Hematopoietic multipotent progenitor cell treated with erythropoietin and hydrocortisone succinate and interleukin-3 and kit ligand, for 6 days (in vitro differentiated cells): Measurements from ENCODE around the gene HSD17B2.

Experiments used
- DNase-seq: peaks from one replicate; pipeline ENCODE4 v3.0.0-alpha.2; 2015

HSD17B2 gene

DNA sequence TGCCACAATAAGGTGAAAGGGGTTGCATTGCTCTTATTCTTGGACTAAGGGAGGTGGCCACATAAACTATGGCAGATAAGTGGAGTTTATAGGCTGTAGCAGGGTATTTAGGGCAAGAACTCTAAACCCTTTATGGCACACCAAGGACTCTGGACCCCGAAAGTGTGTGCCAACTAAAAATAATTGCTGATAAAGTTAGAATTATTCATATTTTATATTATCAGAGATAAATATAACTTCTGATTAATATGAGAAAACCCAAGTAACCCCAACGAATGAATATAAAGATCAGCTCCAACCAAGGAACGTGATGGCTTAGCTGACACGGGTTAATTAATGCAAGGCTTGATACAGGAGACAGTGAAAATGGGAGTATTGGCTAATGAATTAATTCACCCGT is 15.0 kb upstream of the HSD17B2 start:
- no peak for DNase-seq

DNA sequence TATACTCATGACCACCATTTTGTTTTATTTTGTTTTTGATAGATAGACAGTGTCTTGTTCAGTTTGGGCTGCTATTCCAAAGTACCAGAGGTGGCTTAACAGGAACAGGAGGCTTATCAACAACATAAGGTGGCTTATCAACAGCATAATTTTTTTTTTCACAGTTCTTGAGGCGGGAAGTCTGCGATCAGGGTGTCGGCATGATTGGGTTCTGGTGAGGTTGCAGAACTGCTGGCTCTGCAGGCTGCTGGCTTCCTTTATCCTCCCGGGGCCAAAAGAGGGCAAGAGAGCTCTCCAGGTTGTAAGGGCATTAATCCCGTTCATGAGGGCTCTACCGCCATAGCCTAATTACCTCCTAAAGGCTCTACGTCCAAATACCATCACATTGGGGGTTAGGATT is 11.8 kb upstream of the HSD17B2 start:
- DNase-seq = no peak

DNA sequence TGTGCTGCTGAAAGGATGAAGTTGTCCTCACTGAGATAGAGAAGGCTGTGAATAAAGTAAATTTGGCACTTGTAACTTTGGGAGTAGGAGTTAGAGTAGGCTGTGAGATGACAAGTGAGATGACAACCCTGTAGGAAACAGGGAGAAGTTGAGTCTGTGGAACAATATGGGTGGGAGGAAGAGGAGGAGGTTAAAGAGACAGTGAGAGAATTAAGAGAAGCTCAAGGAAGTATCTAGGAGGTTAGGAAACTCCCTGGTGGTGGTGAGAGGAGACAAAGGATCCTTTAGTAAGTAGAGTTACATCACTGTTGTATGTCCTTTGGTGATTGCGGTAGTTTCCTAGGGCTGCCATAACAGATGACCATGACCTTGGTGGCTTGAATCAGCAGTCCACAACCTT is 10.7 kb upstream of the HSD17B2 start:
- no peak for DNase-seq

DNA sequence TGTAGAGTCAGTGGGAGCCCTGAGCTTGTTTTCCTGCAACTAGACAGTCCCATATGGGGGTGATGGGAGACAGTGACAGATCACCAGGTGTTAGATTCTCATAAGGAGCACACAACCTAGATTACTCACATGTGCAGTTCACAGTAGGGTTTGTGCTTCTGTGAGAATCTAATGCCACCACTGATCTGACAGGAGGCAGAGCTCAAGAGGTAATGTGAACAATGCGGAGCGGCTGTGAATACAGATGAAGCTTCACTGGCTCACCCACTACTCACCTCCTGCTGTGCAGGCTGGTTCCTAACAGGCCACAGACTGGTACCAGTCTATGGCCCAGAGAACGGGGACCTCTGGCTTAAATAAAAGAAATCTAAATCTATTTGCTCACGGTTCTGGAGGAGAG is 10.2 kb upstream of the HSD17B2 start:
- DNase-seq = no peak

DNA sequence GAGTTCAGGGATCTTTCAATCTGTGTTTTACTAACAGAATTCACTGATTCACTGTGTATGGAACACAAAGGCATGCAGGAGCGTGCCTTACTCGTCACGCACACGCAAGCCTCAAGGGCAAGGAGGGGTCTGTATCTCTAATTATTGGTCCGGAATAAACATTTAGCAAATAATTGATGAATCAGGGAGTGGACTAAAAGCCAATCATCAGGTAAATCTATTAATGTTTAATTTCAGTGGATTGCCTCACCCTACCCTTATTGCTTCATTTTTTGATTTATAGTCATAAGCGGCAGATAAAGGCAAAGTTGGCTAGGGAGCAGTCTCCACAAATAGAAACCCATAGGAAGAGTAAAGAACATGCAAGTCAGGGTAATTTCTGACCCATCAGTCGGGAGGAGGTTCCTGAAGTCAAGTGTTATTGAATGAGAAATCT is 7.4 kb upstream of the HSD17B2 start:
- DNase-seq = no peak

DNA sequence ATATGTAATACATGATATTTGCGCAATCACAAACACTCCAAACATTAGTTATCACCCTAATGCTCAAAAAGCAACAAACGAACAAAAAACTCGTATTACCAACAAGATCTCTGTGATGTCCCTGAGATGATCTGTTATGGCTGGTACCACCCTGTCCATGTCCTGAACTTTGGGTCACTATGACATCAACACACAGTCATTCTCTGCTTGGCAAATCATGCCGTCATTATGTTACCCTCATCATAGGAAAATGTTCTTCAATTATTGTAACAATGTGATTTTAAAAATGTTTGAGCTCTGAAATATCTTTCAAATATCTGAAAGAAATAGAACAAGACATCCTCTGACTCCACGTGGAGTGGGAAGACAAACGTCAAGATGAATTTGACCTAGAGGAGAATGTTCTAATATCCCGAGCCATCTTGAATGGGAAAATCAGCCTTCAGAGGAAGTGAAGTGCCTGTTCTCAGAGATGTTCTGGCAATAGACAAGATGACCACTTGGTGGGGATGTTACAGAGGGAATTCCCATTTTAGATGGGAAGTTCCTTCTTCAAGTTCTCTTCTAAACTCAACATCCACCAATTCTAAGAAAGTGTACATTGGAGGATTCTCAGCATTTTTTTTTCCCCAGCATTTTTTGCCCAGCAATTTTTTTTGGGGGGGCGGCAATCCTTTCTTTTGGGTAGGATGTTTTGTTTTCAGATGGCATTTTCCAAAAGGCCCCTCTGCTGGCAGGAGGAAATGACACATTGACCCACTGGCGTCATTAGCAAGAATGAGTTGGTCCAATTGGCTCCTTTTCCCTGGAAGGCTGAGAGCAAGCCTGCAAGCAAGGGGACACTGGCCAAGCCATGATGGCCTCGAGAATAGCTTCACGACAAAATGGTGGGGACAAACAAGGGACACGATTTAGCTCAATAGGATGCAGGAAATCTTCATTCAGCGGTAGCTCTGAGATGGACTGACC is 3.7 kb upstream of the HSD17B2 start:
- peak; percentile 53 for DNase-seq

DNA sequence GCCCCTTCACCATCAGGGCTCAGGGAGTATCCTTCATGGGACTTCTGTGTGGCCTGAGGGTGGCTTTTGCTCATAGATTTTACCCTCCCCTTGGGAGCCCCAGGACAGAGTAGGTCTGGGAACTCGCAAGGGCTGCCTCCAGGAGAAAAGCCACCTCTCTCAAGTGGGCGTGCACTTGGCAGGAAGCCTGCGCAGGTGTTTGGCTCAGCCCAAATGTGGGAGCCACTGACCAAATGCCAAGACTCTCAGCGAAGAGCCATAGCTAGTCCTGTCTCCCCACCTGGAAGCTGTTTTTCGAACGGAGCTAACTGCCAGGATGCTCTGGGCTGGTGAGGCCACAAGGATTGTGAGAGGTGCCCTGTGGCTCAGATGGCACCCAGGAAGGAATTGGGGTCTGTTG is 2.0 kb upstream of the HSD17B2 start:
- DNase-seq = no peak

DNA sequence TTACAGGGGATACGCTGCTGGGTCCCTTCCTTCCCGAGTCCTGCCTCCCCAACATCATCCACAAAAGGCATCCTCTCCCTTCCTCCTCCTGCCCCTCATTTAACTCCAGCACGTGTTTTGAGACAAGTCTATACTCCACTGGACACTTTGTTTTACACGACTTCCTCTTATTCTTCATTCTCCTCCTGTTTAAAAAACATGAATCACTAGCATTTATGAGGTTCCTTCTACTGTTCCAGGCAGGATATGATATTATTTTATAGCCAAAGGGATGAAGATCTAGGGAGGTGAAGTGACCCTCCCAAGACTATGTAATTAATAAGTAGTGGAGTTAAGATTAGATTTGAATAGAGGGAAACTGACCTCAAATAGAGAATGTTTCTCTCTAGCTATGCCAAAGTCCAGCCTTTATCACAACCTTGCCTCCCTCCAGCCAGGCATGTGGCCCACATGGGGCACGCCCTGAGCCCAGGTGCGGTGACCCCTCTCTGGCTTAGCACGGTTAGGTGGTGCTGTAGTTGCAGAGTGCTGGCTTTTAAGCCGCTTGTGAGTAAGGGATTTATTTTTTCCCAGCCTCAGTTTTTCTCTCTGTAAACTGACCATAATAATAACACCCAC is 1.3 kb upstream of the HSD17B2 start:
- DNase-seq = no peak

DNA sequence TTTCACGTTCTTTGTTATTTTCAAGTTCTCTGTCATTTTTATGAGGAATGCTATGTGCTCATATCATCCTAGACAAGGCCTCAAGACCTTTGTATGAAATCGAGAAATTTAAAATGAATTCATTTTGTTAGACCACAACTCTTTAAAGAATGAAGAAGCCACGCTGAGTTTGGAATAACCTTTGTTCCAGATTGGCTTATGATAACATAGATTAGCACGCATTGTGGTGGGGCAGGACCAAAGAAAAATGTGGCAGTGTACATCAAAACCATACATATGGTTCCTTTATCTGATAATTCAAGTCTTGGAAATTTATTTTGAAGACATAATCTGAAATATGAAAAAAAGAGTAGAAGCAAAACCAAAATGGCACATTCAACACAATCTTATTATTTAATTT is 2.2 kb downstream of the HSD17B2 start:
- no peak for DNase-seq

DNA sequence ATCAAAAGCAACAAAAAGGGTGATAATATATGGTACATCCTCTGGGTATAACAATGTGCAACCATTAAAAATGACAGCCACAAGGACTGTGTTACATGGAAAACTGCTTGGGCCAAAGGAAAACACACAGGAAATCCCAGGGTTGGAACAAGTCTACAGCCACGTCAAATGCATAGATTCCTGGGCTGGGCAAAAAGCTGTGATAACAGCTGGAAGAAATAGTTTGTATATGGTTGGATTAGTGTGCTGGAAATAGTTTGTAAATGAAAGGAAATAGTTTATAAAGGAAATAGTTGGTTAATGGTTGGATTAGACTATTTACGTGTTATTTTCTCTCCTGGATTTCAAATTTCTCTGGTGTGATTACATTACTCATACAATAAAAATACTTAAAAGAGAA is 2.6 kb downstream of the HSD17B2 start:
- no peak for DNase-seq

DNA sequence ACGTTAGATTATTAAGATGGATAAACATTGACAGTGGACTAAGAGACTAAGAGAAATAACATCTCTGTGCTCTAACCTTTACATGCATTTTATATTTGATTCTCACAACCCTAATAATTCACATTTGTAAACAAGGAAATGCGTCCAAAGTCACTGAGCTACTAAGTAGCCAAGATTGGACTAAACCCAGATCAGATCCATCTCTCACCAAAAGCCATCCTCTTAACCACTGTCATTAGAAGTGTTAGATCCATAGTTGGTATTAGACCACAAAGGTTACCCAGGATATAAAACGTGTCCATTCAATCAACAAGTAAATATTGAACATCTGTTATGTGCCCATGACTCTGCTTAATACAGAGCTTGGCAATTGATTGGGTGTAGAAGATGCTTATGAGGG is 5.2 kb downstream of the HSD17B2 start:
- DNase-seq = no peak

DNA sequence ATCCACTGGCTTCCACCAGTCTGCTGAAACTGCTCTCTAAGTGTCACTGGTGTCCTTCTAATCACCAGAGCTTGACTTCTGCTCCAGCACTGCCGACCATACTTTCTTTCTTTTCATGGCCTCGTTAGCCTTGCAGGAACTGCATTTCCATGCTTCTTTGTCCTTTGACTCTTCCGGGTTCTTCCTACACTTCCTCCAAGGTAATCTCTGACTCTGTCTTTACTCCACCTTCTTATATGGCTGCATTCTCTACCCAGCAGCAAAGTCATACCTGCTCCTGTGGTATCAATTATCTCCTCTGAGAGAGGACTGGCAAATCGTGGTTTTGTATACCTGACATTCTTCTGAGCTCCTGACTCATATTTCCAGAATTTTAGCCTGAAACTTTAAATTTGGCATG is 6.5 kb downstream of the HSD17B2 start:
- DNase-seq = no peak

DNA sequence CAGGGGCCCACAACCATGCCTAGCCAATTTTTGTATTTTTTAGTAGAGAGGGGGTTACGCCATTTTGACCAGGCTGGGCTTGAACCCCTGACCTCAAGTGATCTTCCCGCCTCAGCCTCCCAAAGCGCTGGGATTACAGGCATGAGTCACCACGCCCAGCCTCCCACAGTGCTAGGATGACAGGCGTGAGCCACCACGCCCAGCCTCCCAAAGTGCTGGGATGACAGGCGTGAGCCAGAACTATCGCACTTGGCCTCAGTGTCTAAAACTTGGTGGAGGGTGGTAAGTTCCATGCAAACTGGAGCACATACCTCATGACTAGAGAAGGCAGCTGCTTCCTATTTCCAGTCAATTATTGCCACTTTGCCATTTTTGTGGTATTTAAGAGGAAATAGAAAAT is 7.1 kb downstream of the HSD17B2 start:
- DNase-seq = no peak

DNA sequence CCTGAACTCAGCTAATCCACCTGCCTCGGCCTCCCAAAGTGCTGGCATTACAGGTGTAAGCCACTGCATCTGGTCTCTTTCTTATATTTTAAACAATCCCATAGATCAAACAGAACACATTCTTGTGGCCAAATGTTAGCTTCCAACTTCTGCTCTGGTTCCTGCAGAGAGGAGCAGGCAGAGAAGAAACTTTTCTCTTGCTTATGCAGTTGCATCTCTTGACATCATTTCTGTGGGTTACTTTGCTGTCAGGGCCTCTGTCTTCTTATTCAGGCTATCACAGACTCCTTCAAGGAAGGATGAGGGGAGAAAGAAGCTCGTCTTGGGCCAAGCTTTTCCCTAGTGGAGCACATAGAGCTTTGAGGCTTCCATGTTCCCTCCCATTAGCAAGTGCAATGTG is 7.8 kb downstream of the HSD17B2 start:
- no peak for DNase-seq

DNA sequence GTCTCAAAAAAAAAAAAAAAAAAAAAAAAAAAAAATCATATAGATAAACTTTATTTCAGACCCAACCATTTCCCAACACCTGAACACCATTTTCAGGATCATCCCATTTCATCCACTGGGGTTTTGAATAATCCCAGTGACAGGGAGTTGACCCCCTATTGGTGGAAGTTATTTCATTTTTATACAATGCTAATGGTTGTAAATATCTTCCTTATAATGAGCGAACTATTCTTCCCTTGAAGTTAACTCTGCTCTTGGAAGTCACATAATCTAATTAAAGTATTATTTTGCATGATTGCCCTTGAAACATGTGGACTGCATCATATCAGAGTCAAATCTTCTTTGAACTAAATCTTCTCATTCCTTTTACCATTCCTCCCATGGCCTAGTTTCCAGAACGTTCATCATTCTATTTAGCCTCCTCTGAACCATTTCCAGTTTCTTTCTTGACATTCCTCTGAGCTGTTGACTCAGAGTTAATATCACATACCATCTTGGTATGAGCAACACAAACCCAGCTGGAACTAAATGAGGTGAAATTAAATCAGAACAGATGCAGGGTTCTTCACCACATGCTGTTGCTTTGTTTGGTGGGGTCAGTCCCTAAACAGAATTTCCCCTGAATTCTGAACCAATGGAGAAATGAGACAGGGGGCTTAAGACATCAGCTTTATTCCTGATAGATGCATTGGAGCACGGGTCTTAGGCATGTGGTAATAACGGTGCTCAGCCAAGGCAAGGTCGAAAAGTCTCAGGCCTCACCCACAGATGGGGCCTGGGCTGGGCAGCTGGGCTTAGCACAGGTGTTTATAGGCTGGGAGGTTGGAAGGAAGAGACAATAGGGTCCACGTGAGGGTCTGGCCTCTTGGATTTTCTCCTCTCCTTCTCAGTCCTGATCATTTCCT is 8.9 kb downstream of the HSD17B2 start:
- no peak for DNase-seq

DNA sequence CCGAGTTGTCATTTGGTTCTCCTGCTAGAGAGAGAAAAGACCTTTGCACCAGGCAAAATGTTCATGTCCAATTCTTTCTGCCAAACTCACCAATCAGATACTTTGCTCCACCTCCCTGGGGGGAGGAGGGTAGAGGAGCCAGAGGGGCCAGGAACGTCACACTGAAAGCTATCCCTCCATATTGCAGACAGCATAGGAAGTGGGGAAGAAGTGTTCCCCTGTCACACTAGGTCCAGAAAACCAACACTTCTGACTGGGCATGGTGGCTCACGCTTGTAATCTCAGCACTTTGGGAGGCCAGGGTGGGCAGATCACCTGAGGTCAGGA is 9.5 kb downstream of the HSD17B2 start:
- DNase-seq = no peak

DNA sequence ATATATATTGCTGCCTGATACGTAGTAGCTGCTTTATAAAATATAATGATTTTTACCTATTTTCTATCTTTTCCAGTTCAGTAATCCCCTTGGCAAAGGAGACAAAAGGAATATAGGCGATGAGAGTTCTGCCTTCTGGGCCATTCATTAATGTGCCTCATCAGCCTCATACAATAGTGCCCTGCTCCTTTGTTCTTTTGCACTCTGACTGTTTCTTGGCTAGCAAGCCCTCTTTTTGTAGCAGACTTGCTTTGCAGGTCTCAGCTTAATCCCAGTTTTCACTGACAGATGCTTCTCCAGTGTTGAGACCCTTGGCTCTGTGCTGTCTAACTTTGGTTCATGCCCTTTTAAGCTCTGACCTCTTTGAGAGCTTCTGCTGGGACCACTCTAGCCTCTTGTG is 10.4 kb downstream of the HSD17B2 start:
- no peak for DNase-seq

DNA sequence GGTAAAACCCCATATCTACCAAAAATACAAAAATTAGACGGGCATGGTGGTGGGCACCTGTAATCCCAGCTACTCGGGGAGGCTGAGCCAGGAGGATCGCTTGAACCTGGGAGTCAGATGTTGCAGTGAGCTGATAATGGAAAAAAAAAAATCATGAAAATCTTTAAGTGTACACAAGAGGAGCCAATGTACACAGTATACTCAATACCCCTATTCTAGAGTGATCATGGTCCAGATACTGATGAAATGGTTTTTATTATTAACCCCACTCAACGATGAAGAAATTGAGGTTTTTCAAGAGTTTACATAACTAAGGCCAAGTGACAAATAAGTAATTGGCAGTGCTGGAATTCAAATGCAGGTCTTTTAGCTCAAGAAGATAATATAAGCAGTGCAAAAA is 11.5 kb downstream of the HSD17B2 start:
- DNase-seq = no peak

DNA sequence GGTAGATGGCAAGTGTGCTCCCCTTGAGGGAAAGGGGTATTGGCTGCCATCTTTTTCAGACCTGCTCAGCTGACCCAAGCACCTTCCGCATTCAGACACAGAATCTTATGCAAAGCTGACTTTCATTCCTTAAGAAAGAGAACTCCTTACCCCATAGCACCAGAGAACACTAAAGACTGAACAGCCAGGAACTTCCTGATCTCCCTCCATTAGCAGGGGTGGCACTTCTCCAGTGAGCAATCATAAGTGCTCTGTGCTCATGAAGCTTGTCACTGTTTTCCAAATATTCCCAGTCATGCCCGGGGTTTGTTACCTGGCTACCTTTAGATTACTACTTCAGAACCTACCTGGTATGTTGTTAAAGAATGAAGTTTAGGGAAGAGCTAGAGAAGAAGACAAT is 11.9 kb downstream of the HSD17B2 start:
- no peak for DNase-seq

DNA sequence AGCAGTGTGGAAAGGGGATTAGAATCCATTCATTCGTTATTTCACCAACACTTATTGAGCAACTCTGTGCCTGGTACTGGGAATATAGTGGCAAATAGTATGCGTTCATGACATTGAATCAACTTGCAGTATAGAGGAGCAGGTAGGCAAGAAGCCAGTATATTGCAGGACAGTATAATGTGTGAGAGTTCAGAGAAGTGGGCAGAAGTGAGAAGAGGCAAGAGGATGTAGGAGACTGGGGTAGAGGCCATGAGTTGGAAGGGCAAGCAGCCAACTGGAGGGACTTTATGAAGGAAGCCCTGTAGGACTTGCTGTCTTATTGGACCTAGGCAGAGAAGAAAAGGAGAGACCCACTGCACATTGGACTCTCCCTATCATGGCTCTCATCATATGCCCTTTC is 12.3 kb downstream of the HSD17B2 start:
- DNase-seq = no peak

DNA sequence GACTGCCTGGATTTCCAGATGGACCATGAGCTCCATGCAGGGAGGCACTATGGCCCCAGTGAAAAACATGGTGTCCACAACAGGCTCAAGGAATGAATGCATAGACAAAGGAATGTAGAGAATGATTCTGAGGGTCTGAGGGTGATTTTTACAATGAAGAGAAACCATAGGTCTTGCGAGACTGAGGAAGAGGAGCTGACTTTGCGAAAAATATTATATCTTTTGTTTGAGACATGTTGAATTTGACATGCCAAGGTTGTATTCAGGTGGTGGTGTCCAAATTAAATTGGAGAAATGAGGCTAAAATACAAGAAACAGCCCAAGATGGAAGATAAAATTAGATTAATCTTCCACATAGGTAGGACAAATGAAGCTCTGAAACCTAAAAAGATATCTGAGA is 12.7 kb downstream of the HSD17B2 start:
- no peak for DNase-seq

DNA sequence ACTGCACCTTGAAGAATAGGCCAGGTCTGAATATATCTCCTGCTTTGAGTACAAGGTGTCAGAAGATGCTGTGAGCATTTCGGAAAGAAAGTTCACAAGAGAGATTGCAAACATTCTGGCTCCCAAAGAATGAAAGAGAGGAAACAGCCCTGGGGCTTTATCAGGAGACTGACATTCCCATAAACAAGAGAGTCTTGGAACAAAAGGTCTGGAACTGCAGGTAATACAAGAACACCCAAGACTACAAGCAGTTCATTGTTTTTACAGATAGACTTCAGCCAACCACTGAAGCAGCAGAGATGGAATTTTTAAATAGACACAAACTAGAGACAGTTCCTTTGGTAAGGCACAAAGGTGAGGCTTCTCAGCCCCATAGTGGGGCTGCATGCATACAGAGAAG is 14.4 kb downstream of the HSD17B2 start:
- DNase-seq = no peak

DNA sequence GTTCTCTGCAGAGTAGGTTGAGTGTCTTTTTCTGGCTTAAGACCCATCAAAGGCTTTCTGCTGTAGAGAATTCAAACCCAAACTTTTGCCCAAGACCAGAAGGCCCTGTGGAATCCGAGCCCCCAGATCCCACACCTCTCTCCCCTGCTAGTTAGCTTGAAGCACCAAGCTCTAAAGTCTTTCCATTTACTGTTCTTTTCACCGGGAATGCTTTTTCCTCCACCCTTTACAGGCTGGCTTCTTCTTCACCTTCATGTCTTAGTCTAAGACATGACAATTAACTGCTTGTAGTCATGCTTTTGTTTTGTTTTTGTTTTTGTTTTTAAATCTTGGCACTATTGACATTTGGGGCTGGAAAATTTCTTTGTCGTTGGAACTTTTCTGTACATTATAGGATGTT is 15.5 kb downstream of the HSD17B2 start:
- no peak for DNase-seq

DNA sequence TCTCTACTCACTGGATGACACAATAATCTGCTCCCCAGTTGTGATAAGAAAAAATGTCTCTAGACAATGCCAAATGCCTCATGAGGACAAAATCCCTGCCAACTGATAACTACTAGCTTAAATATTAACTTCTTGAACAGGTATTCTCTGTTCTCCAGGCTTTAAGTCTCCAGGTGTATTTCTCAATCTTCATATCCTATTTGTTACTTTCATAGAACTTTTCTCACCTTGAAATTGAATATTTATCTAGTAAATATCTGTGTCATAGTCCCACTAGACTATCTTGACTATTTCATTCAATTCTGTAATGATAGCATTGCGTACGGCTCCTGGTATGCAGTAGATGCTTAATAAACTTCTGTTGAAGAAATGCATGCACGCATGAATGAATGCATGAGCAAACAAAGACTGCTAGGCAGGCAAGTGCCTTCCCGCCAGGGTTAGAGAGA is 15.9 kb downstream of the HSD17B2 start:
- no peak for DNase-seq
